ENCODE measurements around the gene MYO10.
"Not testable (repeated sequence)": the region's sequence is repeated elsewhere in the genome, so short reads cannot be mapped to it uniquely, and the experiment has no call there.

The MYO10 gene

DNA sequence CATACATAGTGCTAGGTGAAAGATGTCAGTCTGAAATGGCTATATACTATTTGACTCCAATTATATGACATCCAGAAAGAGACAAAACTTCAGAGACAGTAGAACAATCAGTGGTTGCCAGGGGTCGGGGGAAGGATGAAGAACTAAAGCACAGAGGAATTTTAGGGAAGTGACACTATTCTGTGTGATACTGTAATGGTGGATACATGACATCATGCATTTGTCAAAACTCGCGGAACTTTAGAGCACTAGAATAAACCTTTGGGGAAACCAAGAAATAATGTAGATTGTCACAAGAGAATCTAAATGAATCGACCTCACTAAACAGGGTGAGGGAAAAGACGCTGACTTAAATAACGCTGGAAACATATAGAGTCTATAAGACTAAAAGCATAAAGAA, 212.3 kb downstream of the MYO10 start:
- no peak overlapping the region for H3K4me3 ChIP-seq (ENCODE audit: low read depth, low read length)

DNA sequence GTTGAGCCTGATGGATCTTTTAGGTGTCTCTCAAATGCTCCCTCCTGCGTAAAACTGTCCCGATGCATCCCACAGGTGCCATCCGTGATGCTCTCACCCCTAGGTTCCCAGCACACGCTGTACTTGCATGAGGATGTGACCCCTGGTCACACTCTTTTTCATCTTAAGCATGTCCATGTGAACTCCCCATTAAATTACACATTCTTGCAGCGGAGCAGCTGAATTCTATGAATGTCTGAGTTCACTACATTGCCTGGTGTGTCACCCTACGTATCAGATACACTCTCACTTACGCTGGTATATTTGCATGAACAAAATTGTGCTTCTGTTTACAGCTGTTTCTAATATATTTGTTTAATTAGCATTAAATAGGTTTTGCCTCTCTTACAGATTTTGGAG, 214.0 kb downstream of the MYO10 start:
- no peak overlapping the region for H3K4me3 ChIP-seq (ENCODE audit: low read depth, low read length)

DNA sequence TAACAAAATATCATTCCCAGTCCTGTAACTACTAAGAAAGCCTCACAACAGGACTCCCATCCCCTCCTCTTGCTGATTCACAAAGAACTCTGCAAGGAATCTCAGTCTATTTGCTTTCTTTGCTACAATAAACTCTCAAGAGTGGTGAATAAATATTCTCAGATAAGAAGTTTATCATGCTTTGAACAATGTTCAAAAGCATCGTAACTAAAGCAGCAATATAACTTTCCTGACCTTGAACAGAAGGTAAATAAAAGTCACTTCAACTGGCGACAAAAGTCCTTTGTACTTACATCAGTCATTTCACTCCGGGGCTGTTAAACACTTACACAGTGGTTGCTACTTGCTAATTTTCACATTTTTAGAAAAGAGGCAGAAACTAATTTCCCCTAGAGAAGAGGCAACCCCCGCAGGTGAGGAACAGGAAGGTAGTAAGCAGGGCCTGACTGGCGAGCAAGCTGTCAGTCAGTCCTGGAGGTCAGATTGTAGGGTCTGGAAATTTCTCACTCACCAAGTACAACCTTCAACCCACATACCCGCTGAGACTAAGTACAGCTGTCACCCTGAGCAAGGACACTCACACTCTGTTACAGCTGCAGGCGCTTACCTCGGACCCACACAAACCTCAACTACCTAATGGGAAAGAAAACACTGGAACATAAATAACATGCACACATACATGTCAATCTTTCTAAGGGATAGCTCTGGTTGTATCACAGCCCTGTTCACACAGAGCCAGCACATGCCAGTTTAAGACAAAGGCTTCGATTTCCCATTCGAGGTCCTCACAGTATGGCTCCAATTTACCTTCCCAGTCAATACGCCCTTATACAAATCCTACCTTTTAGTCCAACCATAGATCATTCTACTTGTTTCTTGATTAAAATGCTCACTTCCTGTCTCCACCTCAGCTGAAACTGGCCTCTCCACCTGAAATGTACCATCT, 214.7 kb downstream of the MYO10 start:
- no peak overlapping the region for H3K4me3 ChIP-seq (ENCODE audit: low read depth, low read length)

- not testable (repeated sequence) for H3K4me3 ChIP-seq (ENCODE audit: low read depth, low read length)
Measured at GRCh38 chr5:16718036-16718435, 218.1 kb downstream of the MYO10 start.

DNA sequence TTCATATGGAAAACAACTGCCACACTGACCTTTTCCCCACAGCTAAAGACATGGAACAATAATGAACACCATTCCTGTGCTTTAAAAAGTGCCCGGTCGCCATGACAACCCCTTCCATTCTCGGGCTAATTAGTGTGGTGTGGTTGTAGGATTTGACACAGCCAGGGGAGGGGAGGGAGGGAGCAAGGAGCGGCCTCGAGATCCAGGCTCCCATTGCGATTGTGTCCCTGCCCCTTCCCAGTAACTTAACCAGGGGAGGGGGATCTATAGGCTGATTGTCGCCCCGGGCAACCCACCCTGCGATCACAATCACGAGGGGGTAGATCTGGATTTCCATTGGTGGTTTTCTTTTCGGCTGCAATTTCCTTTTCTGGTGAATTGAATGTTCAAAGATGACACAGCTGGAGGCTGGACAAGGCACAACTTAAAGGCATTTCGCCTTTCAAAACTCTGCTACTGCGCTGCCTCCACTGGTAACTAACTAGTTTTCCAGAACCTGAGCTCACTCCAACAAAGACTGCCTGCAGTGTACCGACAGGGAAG, 222.6 kb downstream of the MYO10 start:
- H3K4me3 ChIP-seq (ENCODE audit: low read depth, low read length), result no peak overlapping the region

GRCh38 chr5:16712620-16713019, 223.5 kb downstream of the MYO10 start:
- H3K4me3 ChIP-seq (ENCODE audit: low read depth, low read length), result no peak overlapping the region

- no peak overlapping the region for H3K4me3 ChIP-seq (ENCODE audit: low read depth, low read length)
Measured at GRCh38 chr5:16712178-16712577, 223.9 kb downstream of the MYO10 start.

DNA sequence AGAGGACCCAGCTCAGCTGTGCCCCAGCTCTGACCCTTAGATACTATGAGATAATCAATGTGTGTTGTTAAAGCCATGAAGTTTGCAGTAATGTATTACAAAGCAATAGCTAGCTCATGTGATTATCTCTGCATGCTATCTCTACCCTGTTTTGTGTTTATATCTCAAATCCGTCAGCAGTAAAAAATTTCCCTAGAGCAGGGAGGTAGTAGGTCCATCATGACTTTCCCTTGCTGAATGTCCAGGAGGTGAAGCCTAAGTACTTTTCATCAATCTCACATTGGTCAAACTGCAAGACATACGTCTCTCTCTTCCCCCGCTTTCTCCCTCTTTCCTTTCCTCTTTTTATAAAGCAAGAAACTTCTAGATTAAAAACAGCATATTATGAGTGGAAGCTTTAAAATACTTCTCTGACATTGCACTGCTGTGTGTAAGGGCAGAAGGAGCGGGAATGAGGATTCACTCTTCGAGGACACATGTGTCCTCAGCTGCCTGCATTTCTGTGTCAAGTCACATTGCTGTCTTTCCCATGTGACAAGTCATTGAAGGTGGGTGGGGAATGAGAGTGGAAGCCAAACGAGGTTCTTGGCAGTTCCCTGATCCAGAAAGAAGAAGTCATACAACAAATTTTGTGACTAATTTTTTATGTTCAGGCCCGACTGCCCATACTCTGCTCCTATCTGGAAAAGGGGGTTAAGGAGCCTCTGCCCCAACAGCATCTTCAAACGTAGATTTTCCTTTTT, 226.2 kb downstream of the MYO10 start:
- H3K4me3 ChIP-seq (ENCODE audit: low read depth, low read length), result no peak overlapping the region

- no peak overlapping the region for H3K4me3 ChIP-seq (ENCODE audit: low read depth, low read length)
Measured at GRCh38 chr5:16707869-16708192, 228.3 kb downstream of the MYO10 start.

DNA sequence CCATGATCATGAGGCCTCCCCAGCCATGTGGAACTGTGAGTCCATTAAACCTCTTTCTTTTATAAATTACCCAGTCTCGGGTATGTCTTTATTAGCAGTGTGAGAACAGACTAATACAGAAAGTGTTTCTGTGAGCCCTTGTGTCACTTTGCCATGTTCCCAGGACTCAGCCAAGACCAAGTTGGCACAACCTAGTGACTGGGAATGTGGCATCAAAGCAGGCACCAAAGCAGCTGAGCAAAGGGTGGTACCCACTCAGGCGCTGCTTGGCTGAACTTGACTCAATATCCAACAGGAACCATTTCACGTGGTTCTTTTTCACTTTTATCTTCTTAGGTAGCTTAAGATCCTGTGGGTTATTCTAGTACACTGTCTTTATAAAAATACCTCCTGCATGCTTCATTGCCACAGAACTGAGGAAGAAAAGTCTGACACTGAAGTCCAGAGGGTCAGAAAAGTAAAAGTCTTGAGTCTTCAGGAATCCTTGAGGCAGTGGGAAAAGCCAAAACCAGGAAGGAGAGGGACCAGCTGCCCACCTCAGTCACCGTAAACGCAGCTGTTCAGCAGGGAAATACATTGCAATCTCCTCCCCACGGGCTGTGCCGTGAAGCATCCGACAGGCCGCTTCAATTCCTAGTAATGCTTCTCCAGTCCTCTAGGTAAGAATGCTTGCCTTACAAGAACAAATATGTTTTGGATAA, 228.8 kb downstream of the MYO10 start:
- no peak overlapping the region for H3K4me3 ChIP-seq (ENCODE audit: low read depth, low read length)

DNA sequence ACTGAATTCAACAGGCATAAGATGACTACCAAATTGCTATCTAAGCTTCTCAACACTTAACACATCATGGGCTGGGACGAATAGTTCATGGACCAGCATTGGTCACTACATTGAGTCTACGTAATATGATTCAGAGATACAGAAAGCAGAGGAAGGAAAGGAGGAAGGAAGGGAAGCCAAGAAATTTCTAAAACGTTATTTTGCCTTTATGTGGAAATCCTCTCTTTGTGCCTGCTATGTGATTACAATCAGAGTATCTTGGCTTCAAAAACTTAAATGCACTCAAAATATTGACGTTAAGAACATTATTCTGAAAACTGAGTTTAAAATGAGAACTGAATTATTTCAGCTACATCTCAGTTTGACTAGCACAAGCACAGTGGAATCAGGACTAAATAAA, 231.1 kb downstream of the MYO10 start:
- no peak overlapping the region for H3K4me3 ChIP-seq (ENCODE audit: low read depth, low read length)

- H3K4me3 ChIP-seq (ENCODE audit: low read depth, low read length), result no peak overlapping the region
Measured at GRCh38 chr5:16702964-16703363, 233.1 kb downstream of the MYO10 start.

DNA sequence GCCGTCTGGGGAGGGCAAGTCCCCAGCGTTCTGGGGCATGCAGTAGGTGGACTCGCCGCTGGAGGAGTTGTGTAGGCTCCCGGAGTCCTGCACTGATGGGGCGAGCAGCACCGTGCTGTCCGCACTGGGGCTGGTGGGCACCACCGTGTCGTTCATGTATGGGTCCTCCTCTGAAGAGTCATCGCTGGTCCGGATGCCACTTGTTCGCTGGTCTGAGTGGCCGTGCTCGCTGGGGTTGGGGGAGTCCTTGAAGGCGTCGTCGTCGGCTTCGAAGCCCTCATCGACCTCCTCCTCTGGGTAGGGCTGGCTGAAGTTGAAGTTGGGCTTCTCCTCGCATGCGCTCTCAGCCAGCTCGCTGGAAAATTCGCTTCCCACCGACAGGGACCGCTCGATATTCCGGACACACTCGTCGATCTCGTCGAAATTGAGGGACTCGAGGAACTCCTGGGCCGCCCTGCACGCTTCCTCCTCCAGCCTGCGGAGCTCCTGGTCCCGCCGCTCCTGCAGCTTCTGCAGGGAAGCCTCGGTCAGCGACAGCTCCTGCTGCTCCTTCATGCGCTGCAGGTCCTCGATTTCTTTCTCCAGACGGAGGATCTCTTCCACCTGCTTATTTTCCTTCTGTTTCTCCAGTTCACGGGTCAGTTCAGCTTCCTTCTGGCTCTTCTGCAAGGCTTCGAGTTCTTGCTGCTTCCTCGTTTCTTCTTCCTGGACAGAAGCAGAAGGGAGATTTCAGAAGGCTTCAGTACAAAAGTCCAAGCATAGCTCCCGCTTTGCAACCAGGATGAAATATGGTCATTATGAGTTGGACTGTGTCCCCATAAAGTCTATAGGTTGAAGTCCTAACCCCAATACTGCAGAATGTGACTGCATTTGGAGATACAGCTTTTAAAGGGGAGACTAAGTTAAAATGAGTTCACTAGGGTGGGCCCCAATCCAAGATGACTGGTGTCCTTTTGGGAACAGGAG, 234.7 kb downstream of the MYO10 start:
- no peak overlapping the region for H3K4me3 ChIP-seq (ENCODE audit: low read depth, low read length)

GRCh38 chr5:16700081-16700480, 236.0 kb downstream of the MYO10 start:
- H3K4me3 ChIP-seq (ENCODE audit: low read depth, low read length), result no peak overlapping the region

- H3K4me3 ChIP-seq (ENCODE audit: low read depth, low read length), result no peak overlapping the region
Measured at GRCh38 chr5:16695779-16696178, 240.3 kb downstream of the MYO10 start.

DNA sequence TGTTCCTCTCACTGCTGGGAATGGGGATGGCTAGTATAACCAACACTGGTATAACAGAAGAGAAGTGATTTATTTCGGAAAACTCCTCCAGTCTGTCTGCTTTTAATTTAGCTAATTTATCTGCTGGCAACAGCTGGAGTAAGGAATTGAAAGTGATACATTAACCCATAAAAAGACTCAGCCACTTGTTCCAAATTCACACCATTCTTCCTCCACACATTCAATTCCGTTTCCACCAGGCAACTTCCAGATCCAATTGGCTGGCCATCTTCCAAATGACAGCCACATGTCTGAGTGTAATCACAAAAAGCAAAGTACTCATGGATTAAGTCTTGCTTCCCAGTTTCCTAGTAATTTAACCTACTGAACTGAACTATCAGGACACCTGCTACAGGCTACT, 242.2 kb downstream of the MYO10 start:
- H3K4me3 ChIP-seq (ENCODE audit: low read depth, low read length), result no peak overlapping the region

- no peak overlapping the region for H3K4me3 ChIP-seq (ENCODE audit: low read depth, low read length)
Measured at GRCh38 chr5:16691731-16692130, 244.4 kb downstream of the MYO10 start.

DNA sequence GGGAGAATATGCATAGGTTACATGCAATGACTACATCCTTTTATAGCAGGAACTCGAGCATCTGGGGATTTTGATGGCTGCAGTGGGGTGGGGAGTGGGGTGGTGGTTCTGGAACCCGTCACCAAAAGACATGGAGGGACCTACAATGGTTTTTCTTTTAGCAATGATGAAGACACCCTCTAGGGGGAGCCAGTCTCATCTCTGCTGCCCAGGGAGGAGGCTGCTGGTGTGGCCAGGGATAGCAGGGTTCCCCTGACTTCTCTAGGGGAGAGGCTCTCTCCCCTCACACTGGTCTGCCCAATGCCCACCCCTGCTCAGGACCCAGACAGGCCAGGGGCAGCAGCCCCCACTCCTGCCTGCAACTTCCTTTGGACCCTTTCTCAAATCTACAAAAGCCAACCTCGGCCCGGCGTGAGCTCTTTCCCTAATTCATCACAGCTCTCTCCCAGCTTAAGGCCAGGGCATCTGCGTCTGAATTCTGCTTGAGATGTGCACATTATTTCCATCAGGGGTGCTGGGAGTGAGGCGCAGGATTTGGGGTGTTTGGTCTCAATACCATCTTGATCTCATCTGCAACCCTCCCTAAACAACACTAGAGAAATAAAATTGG, 245.7 kb downstream of the MYO10 start:
- no peak overlapping the region for H3K4me3 ChIP-seq (ENCODE audit: low read depth, low read length)

DNA sequence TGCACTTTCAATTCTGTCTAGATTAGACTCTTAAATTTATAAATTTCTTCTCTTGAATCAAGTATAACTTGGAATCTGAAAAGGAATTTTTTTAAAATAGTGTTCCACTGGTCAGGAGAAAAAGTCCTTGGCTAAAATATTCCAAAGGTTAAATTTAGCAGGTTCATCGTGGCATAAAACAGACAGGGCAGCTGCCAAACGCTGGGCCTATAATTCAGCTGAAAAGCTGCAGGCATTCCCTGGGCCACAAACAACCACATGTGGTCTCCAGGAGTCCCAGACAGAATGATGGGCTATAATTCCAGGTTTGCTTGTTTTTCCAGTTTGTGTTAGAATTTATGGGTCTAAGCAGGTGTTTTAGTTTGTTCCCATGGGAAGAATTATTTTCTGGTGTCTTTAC, 248.2 kb downstream of the MYO10 start:
- H3K4me3 ChIP-seq (ENCODE audit: low read depth, low read length), result no peak overlapping the region

DNA sequence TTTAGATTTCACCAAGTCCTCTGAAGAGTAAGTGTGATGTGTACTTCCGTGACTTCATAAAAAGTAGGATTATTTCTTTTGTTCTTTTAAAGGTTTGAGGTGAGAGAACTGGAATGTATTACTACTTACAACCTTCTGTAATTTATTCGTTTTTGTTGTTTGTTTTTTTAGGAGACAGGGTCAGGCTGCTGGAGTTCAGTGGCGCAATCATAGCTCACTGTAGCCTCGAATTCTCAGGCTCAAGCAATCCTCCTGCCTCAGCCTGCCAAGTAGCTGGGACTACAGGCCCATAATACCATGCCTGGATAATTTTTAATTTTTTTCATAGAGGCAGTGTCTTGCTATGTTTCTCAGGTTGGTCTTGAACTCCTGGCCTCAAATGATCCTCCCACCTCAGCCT, 251.0 kb downstream of the MYO10 start:
- H3K4me3 ChIP-seq (ENCODE audit: low read depth, low read length), result no peak overlapping the region
